ENCODE data around the gene TMED10. TPM values are rescaled to one million over a fixed set of nuclear protein-coding genes. Genes with fewer than 3 reads are reported as not detected.

Gene TMED10
- total RNA-seq, 1 donor from 2014 or later: 361 TPM

- DNase-seq (ENCODE audit: low spot score): no peak
- no peaks in the 10 kb centered on the region for H3K9me3 Mint-ChIP-seq (ENCODE audit: low read depth)
- H3K27ac Mint-ChIP-seq (ENCODE audit: unreplicated experiment): peak overlapping the region; percentile 29
- no peaks in the 10 kb centered on the region for H3K36me3 Mint-ChIP-seq (ENCODE audit: low read depth)
- no peaks in the 10 kb centered on the region for H3K27me3 Mint-ChIP-seq (ENCODE audit: low read depth)
- H3K4me3 Mint-ChIP-seq (ENCODE audit: unreplicated experiment): no peak overlapping the region
- peaks cover 44% of the 10 kb centered on the region for H3K4me1 Mint-ChIP-seq (ENCODE audit: low read depth)
- TF ChIP-seq, protein P1, sequence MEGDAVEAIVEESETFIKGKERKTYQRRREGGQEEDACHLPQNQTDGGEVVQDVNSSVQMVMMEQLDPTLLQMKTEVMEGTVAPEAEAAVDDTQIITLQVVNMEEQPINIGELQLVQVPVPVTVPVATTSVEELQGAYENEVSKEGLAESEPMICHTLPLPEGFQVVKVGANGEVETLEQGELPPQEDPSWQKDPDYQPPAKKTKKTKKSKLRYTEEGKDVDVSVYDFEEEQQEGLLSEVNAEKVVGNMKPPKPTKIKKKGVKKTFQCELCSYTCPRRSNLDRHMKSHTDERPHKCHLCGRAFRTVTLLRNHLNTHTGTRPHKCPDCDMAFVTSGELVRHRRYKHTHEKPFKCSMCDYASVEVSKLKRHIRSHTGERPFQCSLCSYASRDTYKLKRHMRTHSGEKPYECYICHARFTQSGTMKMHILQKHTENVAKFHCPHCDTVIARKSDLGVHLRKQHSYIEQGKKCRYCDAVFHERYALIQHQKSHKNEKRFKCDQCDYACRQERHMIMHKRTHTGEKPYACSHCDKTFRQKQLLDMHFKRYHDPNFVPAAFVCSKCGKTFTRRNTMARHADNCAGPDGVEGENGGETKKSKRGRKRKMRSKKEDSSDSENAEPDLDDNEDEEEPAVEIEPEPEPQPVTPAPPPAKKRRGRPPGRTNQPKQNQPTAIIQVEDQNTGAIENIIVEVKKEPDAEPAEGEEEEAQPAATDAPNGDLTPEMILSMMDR (IDR thresholded peaks at IDR 0.05): no peak
Observed at GRCh38 chr14:75202657-75203056, 26.2 kb upstream of the TMED10 start.

- Mint-ChIP-seq H3K9me3 (ENCODE audit: low read depth) (no peaks in the 10 kb centered on the region), H3K27ac (ENCODE audit: unreplicated experiment) (no peak overlapping the region), H3K4me1 (ENCODE audit: low read depth) (peaks cover 54% of the 10 kb centered on the region), H3K36me3 (ENCODE audit: low read depth) (no peaks in the 10 kb centered on the region), H3K4me3 (ENCODE audit: unreplicated experiment) (no peak overlapping the region), H3K27me3 (ENCODE audit: low read depth) (no peaks in the 10 kb centered on the region)
- TF ChIP-seq, protein P1 (IDR thresholded peaks at IDR 0.05): no peak
- no peak for DNase-seq (ENCODE audit: low spot score)
Observed at GRCh38 chr14:75201087-75201486, 24.7 kb upstream of the TMED10 start.

DNA sequence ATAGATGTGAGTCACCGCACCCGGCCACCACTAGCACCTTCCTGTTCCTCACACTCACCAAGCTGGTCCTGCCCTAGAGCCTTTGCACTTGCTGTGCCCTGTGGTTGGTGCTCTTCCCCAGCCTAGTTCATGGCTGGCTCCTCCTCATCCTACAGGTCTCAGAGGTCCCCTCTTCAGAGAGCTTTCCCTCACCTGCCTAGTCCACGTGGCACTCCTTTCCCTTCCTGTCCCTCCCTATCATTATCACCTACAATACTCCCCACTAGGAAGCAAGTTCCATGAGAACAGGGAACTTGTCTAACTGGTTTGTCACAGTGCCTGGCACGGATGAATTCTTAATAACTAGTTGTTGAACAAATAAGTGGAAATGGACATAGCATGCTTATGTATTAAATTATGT lies 24.0 kb upstream of the TMED10 start:
- H3K27ac Mint-ChIP-seq (ENCODE audit: unreplicated experiment): peak overlapping the region; percentile 42
- no peaks in the 10 kb centered on the region for H3K9me3 Mint-ChIP-seq (ENCODE audit: low read depth)
- DNase-seq (ENCODE audit: low spot score): no peak
- peaks cover 53% of the 10 kb centered on the region for H3K4me1 Mint-ChIP-seq (ENCODE audit: low read depth)
- no peaks in the 10 kb centered on the region for H3K36me3 Mint-ChIP-seq (ENCODE audit: low read depth)
- TF ChIP-seq, protein P1 (IDR thresholded peaks at IDR 0.05): no peak
- H3K27me3 Mint-ChIP-seq (ENCODE audit: low read depth): no peaks in the 10 kb centered on the region
- no peak overlapping the region for H3K4me3 Mint-ChIP-seq (ENCODE audit: unreplicated experiment)

GRCh38 chr14:75198291-75198933 lies 22.0 kb upstream of the TMED10 start:
- Mint-ChIP-seq H3K36me3 (ENCODE audit: low read depth) (no peaks in the 10 kb centered on the region), H3K27me3 (ENCODE audit: low read depth) (no peaks in the 10 kb centered on the region), H3K27ac (ENCODE audit: unreplicated experiment) (peak overlapping the region; percentile 82), H3K9me3 (ENCODE audit: low read depth) (no peaks in the 10 kb centered on the region), H3K4me1 (ENCODE audit: low read depth) (peaks cover 42% of the 10 kb centered on the region), H3K4me3 (ENCODE audit: unreplicated experiment) (no peak overlapping the region)
- peak; percentile 94 for DNase-seq (ENCODE audit: low spot score)
- TF ChIP-seq, protein P1 (IDR thresholded peaks at IDR 0.05): peak; percentile 43

DNA sequence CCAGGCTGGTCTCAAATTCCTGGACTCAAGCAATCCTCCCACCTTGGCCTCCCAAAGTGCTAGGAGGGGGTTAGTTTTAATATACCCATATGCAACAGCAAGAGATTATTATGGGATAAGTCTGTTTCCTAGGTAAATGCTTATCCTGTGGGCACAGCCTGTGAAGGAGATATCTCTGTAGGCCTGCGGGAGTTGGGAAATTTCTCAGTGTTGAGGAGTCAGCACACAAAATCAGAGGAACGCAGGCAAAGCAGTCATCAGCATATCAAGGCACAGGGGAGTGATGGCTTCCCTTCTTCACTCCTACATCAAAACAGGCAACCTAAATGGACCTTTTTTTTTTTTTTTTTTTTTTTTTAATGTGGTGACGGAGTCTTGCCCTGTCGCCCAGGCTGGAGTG lies 20.9 kb upstream of the TMED10 start:
- TF ChIP-seq, protein P1 (IDR thresholded peaks at IDR 0.05): no peak
- H3K9me3 Mint-ChIP-seq (ENCODE audit: low read depth): no peaks in the 10 kb centered on the region
- H3K27me3 Mint-ChIP-seq (ENCODE audit: low read depth): no peaks in the 10 kb centered on the region
- no peak overlapping the region for H3K27ac Mint-ChIP-seq (ENCODE audit: unreplicated experiment)
- DNase-seq (ENCODE audit: low spot score): no peak
- H3K4me3 Mint-ChIP-seq (ENCODE audit: unreplicated experiment): no peak overlapping the region
- no peaks in the 10 kb centered on the region for H3K36me3 Mint-ChIP-seq (ENCODE audit: low read depth)
- H3K4me1 Mint-ChIP-seq (ENCODE audit: low read depth): peaks cover 36% of the 10 kb centered on the region
